GM12892 (cell line): ENCODE measurements around the gene CHST3.

ENCODE experiments used
- POLR2A ChIP-seq: IDR thresholded peaks from 2 replicates; pipeline ENCODE4 v1.6.1; 2011; ENCODE audit warnings: low read depth, low read length, control low read depth
- POLR2AphosphoS5 ChIP-seq: IDR thresholded peaks from 2 replicates; pipeline ENCODE4 v1.6.1; 2011; ENCODE audit warnings: low read depth, low read length, control low read depth
- TAF1 ChIP-seq: IDR thresholded peaks from 2 replicates; pipeline ENCODE4 v1.6.1; 2011; ENCODE audit warnings: low read depth, mild to moderate bottlenecking, control low read depth, low read length, borderline replicate concordance

DNA sequence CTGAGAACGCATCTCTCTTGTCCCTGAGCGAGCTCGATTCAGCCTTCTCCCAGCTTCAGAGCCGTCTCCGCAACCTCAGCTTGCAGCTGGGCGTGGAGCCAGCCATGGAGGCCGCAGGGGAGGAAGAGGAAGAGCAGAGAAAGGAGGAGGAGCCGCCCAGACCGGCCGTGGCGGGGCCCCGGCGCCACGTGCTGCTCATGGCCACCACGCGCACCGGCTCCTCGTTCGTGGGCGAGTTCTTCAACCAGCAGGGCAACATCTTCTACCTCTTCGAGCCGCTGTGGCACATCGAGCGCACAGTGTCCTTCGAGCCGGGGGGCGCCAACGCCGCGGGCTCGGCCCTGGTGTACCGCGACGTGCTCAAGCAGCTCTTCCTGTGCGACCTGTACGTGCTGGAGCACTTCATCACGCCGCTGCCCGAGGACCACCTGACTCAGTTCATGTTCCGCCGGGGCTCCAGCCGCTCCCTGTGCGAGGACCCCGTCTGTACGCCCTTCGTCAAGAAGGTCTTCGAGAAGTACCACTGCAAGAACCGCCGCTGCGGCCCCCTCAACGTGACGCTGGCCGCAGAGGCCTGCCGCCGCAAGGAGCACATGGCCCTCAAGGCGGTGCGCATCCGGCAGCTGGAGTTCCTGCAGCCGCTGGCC, 43.2 kb downstream of the CHST3 start:
- TF ChIP-seq TAF1 (no peak), POLR2A (no peak), POLR2AphosphoS5 (no peak)
